Liver (tissue), 3 donors: ENCODE measurements around the gene SERPINE2.

Source experiments
- FOXA2 ChIP-seq: IDR thresholded peaks from 2 replicates; pipeline ENCODE4 v1.6.1; 2016; ENCODE audit warnings: antibody characterized with exemption
- GABPA ChIP-seq, 2 donors: IDR thresholded peaks in 1 of 2; conservative IDR thresholded peaks in 1 of 2; 2 replicates each; pipeline ENCODE4 v1.6.1; 2016; ENCODE audit warnings: antibody characterized with exemption in 2 of 2, mild to moderate bottlenecking in 1 of 2, moderate library complexity in 1 of 2
- HNF4A ChIP-seq, 2 donors: conservative IDR thresholded peaks; 2 replicates each; pipeline ENCODE4 v1.6.1; 2016; ENCODE audit warnings: antibody characterized with exemption in 2 of 2, mild to moderate bottlenecking in 2 of 2
- JUND ChIP-seq, 2 donors: IDR thresholded peaks; 2 replicates each; pipeline ENCODE4 v1.6.1; 2016; ENCODE audit warnings: antibody characterized with exemption in 2 of 2
- RAD21 ChIP-seq, 2 donors: IDR thresholded peaks; 2 replicates each; pipeline ENCODE4 v1.6.1; 2016; ENCODE audit warnings: antibody characterized with exemption in 2 of 2, mild to moderate bottlenecking in 2 of 2
- TAF1 ChIP-seq: conservative IDR thresholded peaks from 2 replicates; pipeline ENCODE4 v1.6.1; 2016; ENCODE audit warnings: antibody characterized with exemption, mild to moderate bottlenecking
- TF ChIP-seq, protein P1 (sequence below): fragments of 150-350 bp; IDR thresholded peaks from 2 replicates; pipeline ENCODE4 v1.5.1; 2017; ENCODE audit warnings: improper control_type of control experiment, low read depth, low read length; ENCODE audit not compliant: missing input control
- TF ChIP-seq, protein P2 (sequence below): IDR thresholded peaks from 2 replicates; pipeline ENCODE4 v1.6.1; 2016; ENCODE audit warnings: antibody characterized with exemption
- TF ChIP-seq, protein P3 (sequence below): IDR thresholded peaks from 2 replicates; pipeline ENCODE4 v1.6.1; 2016; ENCODE audit warnings: antibody characterized with exemption, mild to moderate bottlenecking
- TF ChIP-seq, protein P4 (sequence below): IDR thresholded peaks from 2 replicates; pipeline ENCODE4 v1.6.1; 2016; ENCODE audit warnings: antibody characterized with exemption
- donor health status: healthy.
- donor health status: healthy.

DNA sequence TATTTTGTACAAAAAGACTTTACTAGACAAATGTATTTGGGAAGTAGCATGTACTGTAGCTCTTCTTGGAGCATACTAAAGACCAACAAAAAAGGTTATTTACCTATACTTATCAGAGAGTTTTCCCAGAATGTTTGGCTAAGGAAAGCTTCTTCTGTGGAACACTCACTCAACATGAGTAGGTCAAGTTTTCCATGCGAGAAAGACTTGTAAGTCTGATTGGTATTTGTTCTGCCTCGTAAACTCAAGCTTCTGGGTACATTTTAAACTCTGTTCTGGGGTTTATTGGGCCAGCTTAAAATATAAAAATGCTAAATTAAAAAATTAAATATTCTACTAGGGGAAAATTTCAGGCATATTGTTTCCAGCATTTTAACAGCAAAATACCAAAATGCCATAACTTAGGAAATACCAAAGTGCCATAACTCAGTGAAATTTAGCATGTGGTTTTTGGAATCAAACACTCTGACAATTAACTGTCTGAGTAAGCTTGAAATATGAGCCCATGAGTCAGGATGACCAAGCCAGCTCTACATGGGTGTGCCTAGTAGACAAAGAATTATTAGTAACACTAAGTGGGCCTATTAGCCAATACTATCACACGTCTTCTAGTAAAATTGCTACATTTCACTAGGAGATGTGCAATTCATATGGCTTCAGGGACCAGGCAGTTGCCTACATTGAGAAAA is 47.3 kb upstream of the SERPINE2 start:
- TF ChIP-seq, protein P1, sequence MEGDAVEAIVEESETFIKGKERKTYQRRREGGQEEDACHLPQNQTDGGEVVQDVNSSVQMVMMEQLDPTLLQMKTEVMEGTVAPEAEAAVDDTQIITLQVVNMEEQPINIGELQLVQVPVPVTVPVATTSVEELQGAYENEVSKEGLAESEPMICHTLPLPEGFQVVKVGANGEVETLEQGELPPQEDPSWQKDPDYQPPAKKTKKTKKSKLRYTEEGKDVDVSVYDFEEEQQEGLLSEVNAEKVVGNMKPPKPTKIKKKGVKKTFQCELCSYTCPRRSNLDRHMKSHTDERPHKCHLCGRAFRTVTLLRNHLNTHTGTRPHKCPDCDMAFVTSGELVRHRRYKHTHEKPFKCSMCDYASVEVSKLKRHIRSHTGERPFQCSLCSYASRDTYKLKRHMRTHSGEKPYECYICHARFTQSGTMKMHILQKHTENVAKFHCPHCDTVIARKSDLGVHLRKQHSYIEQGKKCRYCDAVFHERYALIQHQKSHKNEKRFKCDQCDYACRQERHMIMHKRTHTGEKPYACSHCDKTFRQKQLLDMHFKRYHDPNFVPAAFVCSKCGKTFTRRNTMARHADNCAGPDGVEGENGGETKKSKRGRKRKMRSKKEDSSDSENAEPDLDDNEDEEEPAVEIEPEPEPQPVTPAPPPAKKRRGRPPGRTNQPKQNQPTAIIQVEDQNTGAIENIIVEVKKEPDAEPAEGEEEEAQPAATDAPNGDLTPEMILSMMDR: no peak
- TF ChIP-seq, protein P2, sequence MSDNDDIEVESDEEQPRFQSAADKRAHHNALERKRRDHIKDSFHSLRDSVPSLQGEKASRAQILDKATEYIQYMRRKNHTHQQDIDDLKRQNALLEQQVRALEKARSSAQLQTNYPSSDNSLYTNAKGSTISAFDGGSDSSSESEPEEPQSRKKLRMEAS: no peak
- TF ChIP-seq, protein P3, sequence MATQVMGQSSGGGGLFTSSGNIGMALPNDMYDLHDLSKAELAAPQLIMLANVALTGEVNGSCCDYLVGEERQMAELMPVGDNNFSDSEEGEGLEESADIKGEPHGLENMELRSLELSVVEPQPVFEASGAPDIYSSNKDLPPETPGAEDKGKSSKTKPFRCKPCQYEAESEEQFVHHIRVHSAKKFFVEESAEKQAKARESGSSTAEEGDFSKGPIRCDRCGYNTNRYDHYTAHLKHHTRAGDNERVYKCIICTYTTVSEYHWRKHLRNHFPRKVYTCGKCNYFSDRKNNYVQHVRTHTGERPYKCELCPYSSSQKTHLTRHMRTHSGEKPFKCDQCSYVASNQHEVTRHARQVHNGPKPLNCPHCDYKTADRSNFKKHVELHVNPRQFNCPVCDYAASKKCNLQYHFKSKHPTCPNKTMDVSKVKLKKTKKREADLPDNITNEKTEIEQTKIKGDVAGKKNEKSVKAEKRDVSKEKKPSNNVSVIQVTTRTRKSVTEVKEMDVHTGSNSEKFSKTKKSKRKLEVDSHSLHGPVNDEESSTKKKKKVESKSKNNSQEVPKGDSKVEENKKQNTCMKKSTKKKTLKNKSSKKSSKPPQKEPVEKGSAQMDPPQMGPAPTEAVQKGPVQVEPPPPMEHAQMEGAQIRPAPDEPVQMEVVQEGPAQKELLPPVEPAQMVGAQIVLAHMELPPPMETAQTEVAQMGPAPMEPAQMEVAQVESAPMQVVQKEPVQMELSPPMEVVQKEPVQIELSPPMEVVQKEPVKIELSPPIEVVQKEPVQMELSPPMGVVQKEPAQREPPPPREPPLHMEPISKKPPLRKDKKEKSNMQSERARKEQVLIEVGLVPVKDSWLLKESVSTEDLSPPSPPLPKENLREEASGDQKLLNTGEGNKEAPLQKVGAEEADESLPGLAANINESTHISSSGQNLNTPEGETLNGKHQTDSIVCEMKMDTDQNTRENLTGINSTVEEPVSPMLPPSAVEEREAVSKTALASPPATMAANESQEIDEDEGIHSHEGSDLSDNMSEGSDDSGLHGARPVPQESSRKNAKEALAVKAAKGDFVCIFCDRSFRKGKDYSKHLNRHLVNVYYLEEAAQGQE: no peak
- TF ChIP-seq HNF4A (conservative IDR thresholded peaks at IDR 0.05) (no peak), GABPA (IDR thresholded peaks at IDR 0.05 in 1 of 2, conservative IDR thresholded peaks at IDR 0.05 in 1 of 2) (no peak), RAD21 (IDR thresholded peaks at IDR 0.05) (no peak), JUND (IDR thresholded peaks at IDR 0.05) (no peak), TAF1 (no peak), FOXA2 (no peak)
- TF ChIP-seq, protein P4, sequence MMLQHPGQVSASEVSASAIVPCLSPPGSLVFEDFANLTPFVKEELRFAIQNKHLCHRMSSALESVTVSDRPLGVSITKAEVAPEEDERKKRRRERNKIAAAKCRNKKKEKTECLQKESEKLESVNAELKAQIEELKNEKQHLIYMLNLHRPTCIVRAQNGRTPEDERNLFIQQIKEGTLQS: no peak
